HepG2 (cell line): Measurements from ENCODE around the gene BIRC3. TPM values are rescaled to one million over a fixed set of nuclear protein-coding genes. Genes with fewer than 3 reads are reported as not detected.

Source experiments
- ISL2 ChIP-seq: sonication (generic); formaldehyde crosslinking; IDR thresholded peaks from 2 replicates; pipeline ENCODE4 v1.5.0; 2020; ENCODE audit warnings: missing genetic modification reagents
- NCOR1 ChIP-seq: fragments of 200-600 bp; sonication (generic); IDR thresholded peaks from 2 replicates; pipeline ENCODE4 v1.7.0; 2017; ENCODE audit warnings: antibody characterized with exemption, low read length, borderline replicate concordance
- RBAK ChIP-seq: sonication (generic); formaldehyde crosslinking; IDR thresholded peaks from 2 replicates; pipeline ENCODE4 v1.5.1; 2020; ENCODE audit warnings: mild to moderate bottlenecking, missing genetic modification reagents
- RBFOX2 ChIP-seq: fragments of 200-400 bp; formaldehyde crosslinking; IDR thresholded peaks from 2 replicates; pipeline ENCODE4 v1.6.1; 2017; ENCODE audit warnings: low read depth, mild to moderate bottlenecking, low read length
- SRSF1 ChIP-seq: fragments of 200-400 bp; formaldehyde crosslinking; optimal IDR thresholded peaks from 2 replicates; pipeline ENCODE3; 2017; ENCODE audit warnings: mild to moderate bottlenecking, low read depth, low read length, moderate library complexity
- ZMYM3 ChIP-seq: sonication (generic); formaldehyde crosslinking; IDR thresholded peaks from 2 replicates; pipeline ENCODE4 v1.5.1; 2020; ENCODE audit warnings: mild to moderate bottlenecking, missing genetic modification reagents
- ZNF124 ChIP-seq: sonication (generic); formaldehyde crosslinking; IDR thresholded peaks from 2 replicates; pipeline ENCODE4 v1.4.0; 2020; ENCODE audit warnings: missing genetic modification reagents
- ZNF256 ChIP-seq: sonication (generic); formaldehyde crosslinking; conservative IDR thresholded peaks from 2 replicates; pipeline ENCODE4 v1.4.0; 2020; ENCODE audit warnings: missing genetic modification reagents
- ZNF34 ChIP-seq: sonication (generic); formaldehyde crosslinking; IDR thresholded peaks from 2 replicates; pipeline ENCODE4 v1.4.0; 2020; ENCODE audit warnings: mild to moderate bottlenecking, missing genetic modification reagents, borderline replicate concordance
- ZNF775 ChIP-seq: sonication (generic); formaldehyde crosslinking; IDR thresholded peaks from 2 replicates; pipeline ENCODE4 v1.4.0; 2020; ENCODE audit warnings: missing genetic modification reagents, mild to moderate bottlenecking, moderate library complexity, borderline replicate concordance
- polyA plus RNA-seq, 8 experiments: library from polyadenylated mRNA; depleted of rRNA in 3 of 8; stranded (reverse) in 7 of 8; unstranded in 1 of 8; fragments of >200 nt; fragmentation: Illumina TruSeq in 4 of 8; extraction: Trizol in 4 of 8; gene quantifications; 2 replicates each; pipeline versions ENCODE4 v1.2.1 to v1.2.3, GENCODE V29; 2011 to 2016; ENCODE audit warnings: low read depth in 4 of 8, missing spikeins in 1 of 8, mixed read lengths in 1 of 8; ENCODE audit not compliant: insufficient read depth in 1 of 8
- total RNA-seq, 5 experiments: library from RNA; depleted of rRNA; stranded (reverse); fragments of >200 nt; fragmentation: Illumina TruSeq; extraction: Trizol; gene quantifications; 2 replicates each; pipeline ENCODE4 v1.2.3, GENCODE V29; 2016; ENCODE audit warnings: low read depth in 1 of 5
- TF ChIP-seq, protein P1 (sequence below), 2 experiments: IDR thresholded peaks; 2 replicates each; pipeline ENCODE4 v1.6.1; 2011 to 2012; ENCODE audit warnings: low read length in 2 of 2, borderline replicate concordance in 1 of 2, low read depth in 1 of 2, mild to moderate bottlenecking in 1 of 2, moderate library complexity in 1 of 2

Gene BIRC3
- total and polyA plus RNA-seq, 2 of the 13 experiments (the other 11 are each of a cell fraction or from before 2014, with no cell fraction given): 0.41 to 4.2 TPM

GRCh38 chr11:102346748-102347461 is 29.6 kb downstream of the BIRC3 start, which contains the start of gene BIRC2 (continued):
- TF ChIP-seq ZNF775 (CRISPR knock-in tag) (no peak; the same call in 1 of the 2 replicates), ZNF256 (CRISPR knock-in tag) (no peak), RBFOX2 (peak; percentile 96), NCOR1 (no peak), ZNF124 (CRISPR knock-in tag) (peak; percentile 89), ZNF34 (CRISPR knock-in tag) (peak; percentile 75; the same call in 1 of the 2 replicates), SRSF1 (no peak), ISL2 (CRISPR knock-in tag) (no peak; the same call in none of the 2 replicates), RBAK (CRISPR knock-in tag) (no peak), ZMYM3 (CRISPR knock-in tag) (peak; percentile 85)
- TF ChIP-seq, protein P1, sequence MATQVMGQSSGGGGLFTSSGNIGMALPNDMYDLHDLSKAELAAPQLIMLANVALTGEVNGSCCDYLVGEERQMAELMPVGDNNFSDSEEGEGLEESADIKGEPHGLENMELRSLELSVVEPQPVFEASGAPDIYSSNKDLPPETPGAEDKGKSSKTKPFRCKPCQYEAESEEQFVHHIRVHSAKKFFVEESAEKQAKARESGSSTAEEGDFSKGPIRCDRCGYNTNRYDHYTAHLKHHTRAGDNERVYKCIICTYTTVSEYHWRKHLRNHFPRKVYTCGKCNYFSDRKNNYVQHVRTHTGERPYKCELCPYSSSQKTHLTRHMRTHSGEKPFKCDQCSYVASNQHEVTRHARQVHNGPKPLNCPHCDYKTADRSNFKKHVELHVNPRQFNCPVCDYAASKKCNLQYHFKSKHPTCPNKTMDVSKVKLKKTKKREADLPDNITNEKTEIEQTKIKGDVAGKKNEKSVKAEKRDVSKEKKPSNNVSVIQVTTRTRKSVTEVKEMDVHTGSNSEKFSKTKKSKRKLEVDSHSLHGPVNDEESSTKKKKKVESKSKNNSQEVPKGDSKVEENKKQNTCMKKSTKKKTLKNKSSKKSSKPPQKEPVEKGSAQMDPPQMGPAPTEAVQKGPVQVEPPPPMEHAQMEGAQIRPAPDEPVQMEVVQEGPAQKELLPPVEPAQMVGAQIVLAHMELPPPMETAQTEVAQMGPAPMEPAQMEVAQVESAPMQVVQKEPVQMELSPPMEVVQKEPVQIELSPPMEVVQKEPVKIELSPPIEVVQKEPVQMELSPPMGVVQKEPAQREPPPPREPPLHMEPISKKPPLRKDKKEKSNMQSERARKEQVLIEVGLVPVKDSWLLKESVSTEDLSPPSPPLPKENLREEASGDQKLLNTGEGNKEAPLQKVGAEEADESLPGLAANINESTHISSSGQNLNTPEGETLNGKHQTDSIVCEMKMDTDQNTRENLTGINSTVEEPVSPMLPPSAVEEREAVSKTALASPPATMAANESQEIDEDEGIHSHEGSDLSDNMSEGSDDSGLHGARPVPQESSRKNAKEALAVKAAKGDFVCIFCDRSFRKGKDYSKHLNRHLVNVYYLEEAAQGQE (IDR thresholded peaks at IDR 0.05; ENCODE audit: borderline replicate concordance in 1 of 2, low read depth in 1 of 2, low read length in 2 of 2): 0 out of 4 replicates have a peak, but pooled peaks of 1 of the 2 experiments have one; percentile 30
- TF ChIP-seq, all 625 proteins: peak for 296
